Measurements from ENCODE around the gene ASPA.

DNA sequence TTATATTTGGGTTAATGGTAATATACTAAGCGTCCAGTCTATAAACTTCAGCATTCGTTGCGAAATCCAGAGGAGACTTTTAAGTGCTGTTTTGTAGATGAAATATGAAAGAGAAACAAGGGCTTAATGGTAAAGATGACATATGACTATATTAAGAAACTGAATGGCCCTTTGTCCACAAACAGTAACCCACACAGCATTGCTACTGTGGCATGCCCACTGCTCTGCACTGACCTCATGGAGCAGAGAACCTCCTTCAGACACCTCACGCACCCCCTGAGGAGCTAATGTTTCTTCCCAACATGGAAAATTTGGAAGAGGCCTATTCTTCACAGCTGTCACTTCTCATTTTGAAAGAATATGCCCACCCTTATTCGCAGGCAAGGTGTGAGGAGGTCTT, 26.7 kb downstream of the ASPA start:
- no peak for TF ChIP-seq GATA3 (IDR thresholded peaks at IDR 0.05; ENCODE audit: low read depth, low read length)
- no peak for TF ChIP-seq GATA2 (IDR thresholded peaks at IDR 0.05; ENCODE audit: low read depth, low read length)
